Testis (tissue), 3 donors: Measurements from ENCODE around the gene ZNF860. TPM values are rescaled to one million over a fixed set of nuclear protein-coding genes. Genes with fewer than 3 reads are reported as not detected.

Experiments used
- DNase-seq: peaks from one replicate; pipeline ENCODE4 v3.0.0-alpha.2; 2019
- H3K27ac ChIP-seq, 2 donors: fragments of 200-600 bp; sonication (generic); one replicate each; pipeline ENCODE4 v1.5.1; 2019
- H3K27me3 ChIP-seq: fragments of 200-600 bp; sonication (generic); one replicate; pipeline ENCODE4 v1.5.1; 2019
- H3K36me3 ChIP-seq: fragments of 200-600 bp; sonication (generic); one replicate; pipeline ENCODE4 v1.5.1; 2017; ENCODE audit warnings: low read depth; ENCODE audit errors: missing control alignments
- H3K4me1 ChIP-seq: fragments of 200-600 bp; sonication (generic); one replicate; pipeline ENCODE4 v1.5.1; 2019
- H3K4me3 ChIP-seq, 2 donors: fragments of 200-600 bp; sonication (generic); one replicate each; pipeline ENCODE4 v1.5.1; 2017 to 2019
- H3K9me3 ChIP-seq: fragments of 200-600 bp; sonication (generic); one replicate; pipeline ENCODE4 v1.5.1; 2017
- CTCF ChIP-seq, 3 experiments: fragments of 450-650 bp in 2 of 3; fragments of 200-600 bp in 1 of 3; sonication (generic) in 1 of 3; IDR thresholded peaks; one replicate each; pipeline ENCODE4 v1.5.1; 2016 to 2019; ENCODE audit warnings: antibody characterized with exemption in 3 of 3, mild to moderate bottlenecking in 2 of 3, moderate library complexity in 1 of 3
- POLR2A ChIP-seq: fragments of 450-650 bp; IDR thresholded peaks from one replicate; pipeline ENCODE4 v1.6.1; 2017; ENCODE audit warnings: antibody characterized with exemption, mild to moderate bottlenecking, moderate library complexity
- WGBS, 2 donors: methylation state at CpG; one replicate each; pipeline ENCODE4 v1.1.5; 2018; 5-methylcytosine and 5-hydroxymethylcytosine counted together
- intact Hi-C: fragments of 100-400 bp; cut with DNase I; formaldehyde crosslinking; loops from one replicate; pipeline ENCODE4 v1.15.1; 2023; ENCODE audit warnings: low total_unique reads
- polyA plus RNA-seq: library from polyadenylated mRNA; stranded (reverse); fragments of 350-450 nt; fragmentation: Illumina TruSeq; extraction: RNeasy Lipid Tissue Mini Kit (QIAGEN cat#74804); gene quantifications from one replicate; pipeline ENCODE4 v1.2.3, GENCODE V29; 2014; ENCODE audit warnings: low read depth, low replicate concordance; ENCODE audit not compliant: insufficient read depth
- total RNA-seq, 2 donors: library from RNA; depleted of rRNA; stranded (reverse); fragments of >200 nt; gene quantifications; one replicate each; pipeline ENCODE4 v1.2.3, GENCODE V29; 2016

ZNF860 gene
- total and polyA plus RNA-seq, 3 donors from 2014 or later: 1.5 to 6.2 (median 4.0) TPM

DNA sequence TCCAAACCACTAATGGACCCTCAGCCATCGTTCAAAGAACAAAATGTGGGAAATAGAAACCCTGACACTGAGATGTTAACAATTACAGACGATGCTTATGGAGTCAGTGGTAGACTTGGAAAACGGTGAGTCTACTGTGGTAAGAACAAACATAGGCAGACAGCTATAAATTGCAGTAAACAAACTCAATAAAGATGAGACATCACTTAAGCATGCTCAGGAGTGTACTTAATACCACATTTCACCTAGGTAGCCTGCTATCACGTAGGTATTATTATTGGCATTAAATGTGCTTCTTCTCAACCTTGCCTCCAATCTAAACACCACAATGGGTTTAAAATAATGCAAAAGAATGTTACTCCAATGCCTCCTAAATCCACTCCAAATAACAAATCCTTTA is 3.0 kb upstream of the ZNF860 start:
- Histone ChIP-seq H3K4me1 (peaks cover 4% of the 10 kb centered on the region), H3K36me3 (no peaks in the 10 kb centered on the region), H3K27ac (no peak overlapping the region), H3K27me3 (no peaks in the 10 kb centered on the region), H3K9me3 (no peaks in the 10 kb centered on the region), H3K4me3 (no peak overlapping the region)
- intact Hi-C loops: no loop called here
- DNase-seq: no peak
- 83 to 87% methylated on average over 4 of the region's 4 CpGs for WGBS, 2 donors
- no peak for TF ChIP-seq POLR2A
- no peak for TF ChIP-seq CTCF (IDR thresholded peaks at IDR 0.05)

- intact Hi-C loops: no loop called here
- no peak overlapping the region for H3K4me3 ChIP-seq
- H3K27me3 ChIP-seq: no peaks in the 10 kb centered on the region
- no peaks in the 10 kb centered on the region for H3K9me3 ChIP-seq
- no peak for DNase-seq
- 58 to 59% methylated on average over 5 of the region's 5 CpGs for WGBS, 2 donors
- H3K4me1 ChIP-seq: no peaks in the 10 kb centered on the region
- no peak overlapping the region for H3K27ac ChIP-seq
- no peak for TF ChIP-seq POLR2A
- no peak for TF ChIP-seq CTCF (IDR thresholded peaks at IDR 0.05)
- no peaks in the 10 kb centered on the region for H3K36me3 ChIP-seq
Observed at GRCh38 chr3:31979001-31979697, 2.4 kb upstream of the ZNF860 start.

- peak overlapping the region; percentile 75 to 77 for H3K27ac ChIP-seq
- WGBS, 2 donors: 0% methylated on average over 60 of the region's 66 CpGs; no CpG with 5 or more reads in 1 of the 2 donors
- DNase-seq: peak; percentile 61
- intact Hi-C loops: no loop called here
- no peaks in the 10 kb centered on the region for H3K27me3 ChIP-seq
- peak overlapping the region; percentile 75 for H3K4me3 ChIP-seq
- H3K36me3 ChIP-seq: no peaks in the 10 kb centered on the region
- TF ChIP-seq POLR2A (no peak), CTCF (IDR thresholded peaks at IDR 0.05) (no peak)
- H3K9me3 ChIP-seq: no peaks in the 10 kb centered on the region
- H3K4me1 ChIP-seq: no peaks in the 10 kb centered on the region
Observed at GRCh38 chr3:31980530-31981205, 882 bp upstream of the ZNF860 start.

- DNase-seq: no peak
- H3K36me3 ChIP-seq: no peaks in the 10 kb centered on the region
- TF ChIP-seq POLR2A: no peak
- no peak for TF ChIP-seq CTCF (IDR thresholded peaks at IDR 0.05)
- H3K9me3 ChIP-seq: no peaks in the 10 kb centered on the region
- no peaks in the 10 kb centered on the region for H3K27me3 ChIP-seq
- WGBS, 2 donors: 91 to 97% methylated on average over 4 of the region's 4 CpGs
- H3K4me3 ChIP-seq: no peak overlapping the region
- H3K4me1 ChIP-seq: no peaks in the 10 kb centered on the region
- H3K27ac ChIP-seq: no peak overlapping the region
- intact Hi-C loops: no loop called here
Observed at GRCh38 chr3:31984321-31984720, 2.8 kb downstream of the ZNF860 start.
